T1000 (cell line): ENCODE results near the gene AHNAK.
A peak's percentile ranks its signal among the peaks of the same experiment; 100 is the strongest.
"Not testable (repeated sequence)": the region's sequence is repeated elsewhere in the genome, so short reads cannot be mapped to it uniquely, and the experiment has no call there.

ENCODE experiments used
- DNase-seq: peaks from one replicate; lab custom pipeline; 2025; ENCODE audit warnings: mixed read lengths; lab: John Stamatoyannopoulos, UW

AHNAK gene, protein sequence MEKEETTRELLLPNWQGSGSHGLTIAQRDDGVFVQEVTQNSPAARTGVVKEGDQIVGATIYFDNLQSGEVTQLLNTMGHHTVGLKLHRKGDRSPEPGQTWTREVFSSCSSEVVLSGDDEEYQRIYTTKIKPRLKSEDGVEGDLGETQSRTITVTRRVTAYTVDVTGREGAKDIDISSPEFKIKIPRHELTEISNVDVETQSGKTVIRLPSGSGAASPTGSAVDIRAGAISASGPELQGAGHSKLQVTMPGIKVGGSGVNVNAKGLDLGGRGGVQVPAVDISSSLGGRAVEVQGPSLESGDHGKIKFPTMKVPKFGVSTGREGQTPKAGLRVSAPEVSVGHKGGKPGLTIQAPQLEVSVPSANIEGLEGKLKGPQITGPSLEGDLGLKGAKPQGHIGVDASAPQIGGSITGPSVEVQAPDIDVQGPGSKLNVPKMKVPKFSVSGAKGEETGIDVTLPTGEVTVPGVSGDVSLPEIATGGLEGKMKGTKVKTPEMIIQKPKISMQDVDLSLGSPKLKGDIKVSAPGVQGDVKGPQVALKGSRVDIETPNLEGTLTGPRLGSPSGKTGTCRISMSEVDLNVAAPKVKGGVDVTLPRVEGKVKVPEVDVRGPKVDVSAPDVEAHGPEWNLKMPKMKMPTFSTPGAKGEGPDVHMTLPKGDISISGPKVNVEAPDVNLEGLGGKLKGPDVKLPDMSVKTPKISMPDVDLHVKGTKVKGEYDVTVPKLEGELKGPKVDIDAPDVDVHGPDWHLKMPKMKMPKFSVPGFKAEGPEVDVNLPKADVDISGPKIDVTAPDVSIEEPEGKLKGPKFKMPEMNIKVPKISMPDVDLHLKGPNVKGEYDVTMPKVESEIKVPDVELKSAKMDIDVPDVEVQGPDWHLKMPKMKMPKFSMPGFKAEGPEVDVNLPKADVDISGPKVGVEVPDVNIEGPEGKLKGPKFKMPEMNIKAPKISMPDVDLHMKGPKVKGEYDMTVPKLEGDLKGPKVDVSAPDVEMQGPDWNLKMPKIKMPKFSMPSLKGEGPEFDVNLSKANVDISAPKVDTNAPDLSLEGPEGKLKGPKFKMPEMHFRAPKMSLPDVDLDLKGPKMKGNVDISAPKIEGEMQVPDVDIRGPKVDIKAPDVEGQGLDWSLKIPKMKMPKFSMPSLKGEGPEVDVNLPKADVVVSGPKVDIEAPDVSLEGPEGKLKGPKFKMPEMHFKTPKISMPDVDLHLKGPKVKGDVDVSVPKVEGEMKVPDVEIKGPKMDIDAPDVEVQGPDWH (N-terminal part only)

DNA sequence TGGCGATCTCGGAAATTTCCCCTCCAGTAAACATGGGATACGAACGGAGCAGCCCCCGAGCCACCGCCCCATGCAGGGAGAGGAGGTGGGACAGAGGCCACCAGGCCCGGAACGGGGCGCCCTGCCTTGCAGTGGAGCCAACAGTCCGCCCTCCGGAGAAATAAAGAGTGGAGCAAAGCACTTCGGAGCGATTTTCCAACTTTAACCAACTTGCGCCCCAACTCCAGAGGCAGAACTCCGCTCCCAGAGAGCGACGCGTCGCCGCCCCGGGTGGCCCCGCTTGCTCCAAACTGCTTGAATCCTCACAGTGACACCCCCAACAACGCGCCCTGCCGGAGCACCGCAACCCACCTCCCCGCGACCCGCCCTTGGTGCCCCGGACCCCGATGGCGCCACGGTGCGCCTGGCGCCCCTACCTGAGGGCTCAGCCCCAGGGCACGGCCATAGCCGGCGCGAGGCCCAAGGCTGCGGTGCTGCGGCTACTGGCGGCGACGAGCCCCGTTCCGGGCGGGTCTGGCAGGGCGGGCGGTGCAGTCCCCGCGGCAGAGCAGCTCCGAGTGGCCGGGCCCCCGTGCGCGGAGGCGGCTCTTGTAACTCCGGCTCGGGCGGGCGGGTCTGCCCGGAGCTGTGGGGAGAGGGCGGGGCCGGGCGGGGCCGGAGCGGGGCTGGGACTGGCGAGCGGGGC lies at the start of gene AHNAK:
Gene AHNAK, minus strand, starts transcription at position 563 of the 685 bp plus-strand sequence. CDS start 10,708 bp downstream, outside the sequence.
- peak; percentile 56 for DNase-seq

DNA sequence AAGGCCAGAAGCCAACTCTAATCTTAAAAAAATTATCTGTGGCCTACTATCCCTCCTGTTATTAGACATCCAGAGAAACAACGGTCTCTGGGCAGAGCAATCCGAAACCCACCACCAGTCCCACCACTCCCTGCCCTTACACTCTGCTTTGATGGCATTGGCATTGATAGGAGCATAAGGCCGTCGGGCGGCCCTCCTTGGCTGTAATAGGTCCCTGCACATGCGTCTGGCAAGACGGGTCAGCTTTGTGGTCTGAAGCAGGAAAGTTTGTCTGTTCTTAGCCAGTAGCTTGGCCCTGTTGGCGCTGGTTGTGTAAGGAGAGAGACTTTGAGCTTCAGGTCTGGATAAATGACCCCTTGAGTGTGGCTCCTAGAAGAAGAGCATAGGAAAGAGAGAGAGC lies 48.5 kb upstream of the AHNAK start:
- no peak for DNase-seq

DNA sequence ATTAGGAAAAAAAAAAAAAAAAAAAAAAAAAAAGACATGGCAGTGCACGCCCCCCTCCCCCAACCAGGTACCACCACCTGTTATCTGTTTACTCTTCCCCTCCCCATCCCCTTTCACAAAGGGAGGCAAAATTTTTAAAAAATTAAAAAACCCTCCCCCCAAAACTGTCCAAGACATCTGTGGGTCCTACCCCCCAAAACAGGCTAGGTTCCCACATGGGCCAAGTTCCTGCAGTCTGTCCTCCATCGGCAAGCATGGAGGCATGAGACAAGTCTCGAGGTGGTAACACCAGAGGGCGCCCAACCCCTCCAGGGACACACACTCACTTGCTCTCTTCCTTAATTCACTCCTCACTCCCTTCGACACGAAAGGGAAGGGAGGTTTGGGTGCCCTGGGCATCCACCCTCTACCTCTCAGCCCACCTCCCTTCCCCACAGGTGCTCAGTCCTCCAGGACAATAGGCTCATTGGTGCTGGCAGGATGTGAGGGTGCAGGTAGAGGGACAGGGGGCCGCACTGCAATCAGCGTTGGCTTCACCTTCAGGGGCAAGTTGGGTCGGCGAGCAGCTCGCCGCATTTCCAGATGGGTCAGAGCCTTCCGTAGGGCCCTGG lies 46.9 kb upstream of the AHNAK start:
- peak; percentile 46 for DNase-seq

DNA sequence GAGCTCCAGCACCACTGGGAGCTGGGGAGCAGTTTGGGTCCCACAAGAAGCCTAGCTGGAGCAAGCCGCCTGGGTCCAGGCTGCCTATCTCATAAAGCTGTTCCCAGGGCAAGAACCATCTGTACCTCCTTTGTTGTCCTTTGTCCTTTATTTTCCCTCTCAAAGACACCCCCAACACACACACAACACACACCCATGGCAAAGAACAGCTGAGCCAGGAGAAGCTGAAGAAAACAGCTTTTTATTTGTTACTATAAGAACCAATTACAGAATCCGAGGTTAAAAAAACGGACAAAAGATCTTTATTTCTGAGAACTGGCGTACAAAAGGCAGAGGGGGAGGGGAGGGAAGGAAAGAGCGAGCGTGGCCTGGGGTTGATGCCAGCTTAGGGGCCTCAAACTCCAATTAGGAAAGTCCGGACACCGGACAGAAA lies 46.4 kb upstream of the AHNAK start:
- DNase-seq = no peak

DNA sequence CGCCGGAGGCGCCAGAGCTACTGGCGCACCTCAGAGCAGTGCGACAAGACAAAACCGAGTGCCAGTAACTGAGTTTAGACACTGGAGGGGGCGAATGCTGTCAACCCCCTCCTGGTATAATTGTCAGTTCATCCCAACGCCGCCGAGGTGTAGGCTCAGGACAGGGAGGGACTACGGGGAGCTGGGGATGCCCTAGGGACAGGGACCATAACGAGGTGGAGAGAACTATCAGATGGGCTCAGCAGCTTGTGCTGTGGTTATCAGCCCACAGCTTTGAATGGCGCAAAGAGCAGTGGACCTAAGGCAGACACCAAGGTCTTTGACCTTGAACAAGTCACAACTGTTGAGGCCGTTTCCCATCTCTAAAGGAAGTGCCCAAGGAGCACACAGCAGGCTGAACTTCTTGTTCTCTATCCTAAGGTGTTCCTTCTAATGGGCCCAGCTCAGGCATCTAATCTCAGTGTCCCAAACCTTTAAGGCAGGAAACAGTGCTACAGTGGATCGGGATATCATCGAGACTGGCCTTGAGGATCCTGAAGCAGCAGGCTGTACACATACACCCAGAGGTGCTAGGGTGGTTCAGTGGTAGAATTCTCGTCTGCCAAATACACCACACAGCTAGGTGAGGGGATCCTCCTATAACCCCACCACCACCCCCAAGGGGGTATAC lies 45.7 kb upstream of the AHNAK start:
- DNase-seq = no peak

DNA sequence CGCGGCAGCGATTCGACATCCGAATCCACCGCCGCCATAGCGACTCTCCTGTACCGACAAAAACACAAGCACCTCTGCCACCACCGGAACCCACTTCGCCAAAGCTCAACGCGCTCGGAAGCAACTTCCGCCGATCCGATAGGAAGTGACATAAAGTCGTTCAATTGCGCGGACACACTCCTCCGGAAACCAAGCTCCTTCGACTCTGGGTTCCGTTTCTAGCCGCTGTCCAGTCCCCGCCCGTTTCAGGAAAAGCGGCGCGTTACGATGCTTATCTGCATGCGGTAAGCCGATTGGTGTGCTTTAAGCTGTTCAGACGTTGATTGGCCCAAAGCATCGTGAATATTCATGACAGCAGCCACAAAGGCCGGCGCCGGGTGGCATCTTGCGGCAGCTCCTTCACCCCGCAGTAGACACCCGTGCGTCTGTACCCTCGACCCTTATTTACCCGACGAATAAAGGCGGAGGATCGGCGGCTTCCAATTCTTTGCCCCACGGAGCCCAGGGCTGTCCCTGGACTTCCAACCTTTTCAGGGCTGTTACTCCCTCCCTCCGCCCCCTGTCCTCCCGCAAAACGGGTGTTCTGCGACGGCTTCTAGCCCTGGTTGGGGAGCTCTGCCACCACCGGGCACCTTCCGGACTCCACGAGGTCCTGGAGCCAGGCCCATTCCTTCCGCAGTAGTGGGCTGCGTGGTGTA lies 45.0 kb upstream of the AHNAK start, which contains the start of gene TUT1:
Gene TUT1, minus strand, starts transcription at position 76 of the 698 bp plus-strand sequence. Its CDS starts 38 bp downstream, at position 38.
- peak; percentile 97 for DNase-seq

DNA sequence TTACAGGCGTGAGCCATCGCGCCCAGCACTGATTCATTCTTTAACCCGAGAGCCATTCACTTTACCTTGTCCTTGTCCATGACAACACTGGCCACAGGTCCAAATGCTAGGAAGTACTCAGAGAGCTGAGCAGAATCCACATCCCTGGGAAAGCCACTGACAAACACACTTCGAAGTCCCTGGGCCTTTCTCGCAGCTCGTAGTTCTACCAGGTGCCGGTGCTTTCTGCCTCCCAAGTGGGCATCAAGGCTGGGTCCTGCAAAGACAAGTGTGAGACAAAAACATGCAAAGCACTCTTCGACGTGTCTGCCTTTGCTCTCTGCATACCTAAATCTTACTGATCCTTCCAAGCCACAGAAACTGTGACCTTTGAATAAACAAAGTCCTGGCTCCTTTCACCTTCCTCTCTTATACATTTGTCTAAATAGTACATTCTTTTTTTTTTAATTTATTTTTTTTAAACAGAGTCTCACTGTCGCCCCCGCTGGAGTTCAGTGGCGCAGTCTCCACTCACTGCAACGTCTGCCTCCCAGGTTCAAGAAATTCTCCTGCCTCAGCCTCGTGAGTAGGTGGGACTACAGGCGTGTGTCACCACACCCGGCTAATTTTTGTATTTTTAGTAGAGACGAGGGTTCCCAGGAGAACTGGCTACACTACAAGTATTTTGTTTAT lies 42.5 kb upstream of the AHNAK start:
- no peak for DNase-seq

DNA sequence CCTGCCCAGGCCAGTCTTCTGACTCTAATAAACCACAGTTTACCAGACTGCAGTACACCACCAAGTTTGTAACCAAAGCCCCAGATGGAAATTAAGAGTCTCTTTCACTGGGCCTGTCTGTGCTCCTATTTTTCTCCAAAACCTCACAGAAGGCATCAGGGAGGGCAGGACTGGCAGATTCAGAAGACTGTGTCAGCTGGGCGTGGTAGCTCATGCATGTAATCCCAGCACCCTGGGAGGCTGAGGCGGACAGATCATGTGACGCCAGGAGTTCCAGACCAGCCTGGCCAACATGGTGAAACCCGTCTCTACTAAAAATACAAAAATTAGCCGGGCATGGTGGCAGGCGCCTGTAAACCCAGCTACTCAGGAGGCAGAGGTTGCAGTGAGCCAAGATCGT lies 38.8 kb upstream of the AHNAK start:
- DNase-seq = not testable (repeated sequence)

DNA sequence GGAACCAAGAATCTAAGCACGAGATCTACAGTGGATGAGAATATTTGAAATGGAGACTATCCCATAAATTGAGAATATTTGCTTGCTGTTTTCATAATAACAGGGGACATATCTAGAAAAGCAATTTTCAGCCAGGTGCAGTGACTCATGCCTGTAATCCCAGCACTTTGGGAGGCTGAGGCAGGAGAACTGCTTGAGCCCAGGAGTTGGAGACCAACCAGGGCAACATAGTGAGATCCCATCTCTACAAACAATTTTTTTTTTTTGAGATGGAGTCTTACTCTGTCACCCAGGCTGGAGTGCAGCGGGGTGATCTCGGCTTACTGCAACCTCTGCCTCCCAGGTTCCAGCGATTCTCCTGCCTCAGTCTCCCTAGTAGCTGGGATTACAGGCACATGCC lies 35.1 kb upstream of the AHNAK start:
- DNase-seq = not testable (repeated sequence)

DNA sequence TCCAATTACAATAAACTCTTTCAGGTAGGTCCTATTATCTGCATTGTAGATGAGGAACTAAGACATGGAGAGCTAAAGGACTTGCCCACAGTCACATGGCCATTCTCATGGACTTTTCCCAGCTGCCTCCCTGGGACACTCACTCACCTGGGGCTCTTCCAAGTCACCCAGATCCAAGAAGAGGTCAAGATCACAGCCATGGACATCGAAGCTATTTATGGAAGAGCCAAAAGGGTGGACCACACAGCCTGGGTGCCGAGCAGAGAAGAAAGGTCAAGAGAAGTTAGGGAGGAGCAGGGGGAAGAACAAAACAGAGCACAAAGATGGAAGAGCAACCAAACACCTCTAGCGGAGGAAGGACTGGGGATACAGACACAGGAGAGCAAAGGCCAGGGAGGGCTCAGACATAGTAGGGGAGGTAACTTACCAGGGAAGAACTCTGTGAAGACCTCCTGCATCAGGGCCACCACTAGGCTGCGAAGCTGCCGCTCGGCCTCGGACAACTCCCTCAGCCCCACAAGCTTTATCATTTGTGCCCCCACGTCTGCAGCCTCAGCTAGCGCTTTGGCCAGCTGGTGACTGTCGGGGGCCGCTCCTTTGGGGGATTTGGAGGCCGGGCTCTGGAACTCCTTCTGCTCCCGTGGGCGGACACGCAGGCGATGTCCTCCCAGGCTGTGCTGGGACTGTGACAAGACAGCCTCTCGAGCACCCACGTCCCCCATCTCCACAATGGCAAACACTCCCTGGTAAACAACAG lies 34.5 kb upstream of the AHNAK start:
- no peak for DNase-seq

DNA sequence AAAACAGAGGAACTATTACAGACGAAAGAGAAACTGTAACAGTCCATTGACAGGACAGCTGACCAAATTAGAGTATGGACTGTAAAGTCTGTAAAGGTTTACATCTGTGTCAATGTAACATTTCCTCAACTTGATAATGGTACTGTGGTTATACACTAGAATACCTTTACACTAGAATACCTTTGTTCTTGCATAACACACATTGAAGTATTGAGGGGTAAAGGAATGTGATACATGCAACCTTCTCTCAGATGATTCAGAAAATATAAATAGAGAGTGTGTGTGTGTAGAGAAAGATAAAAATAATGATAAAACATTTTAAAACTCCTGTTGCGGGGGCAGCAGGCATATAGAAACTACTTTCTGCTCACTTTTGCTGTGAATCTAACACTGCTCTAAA lies 32.6 kb upstream of the AHNAK start:
- DNase-seq = no peak

DNA sequence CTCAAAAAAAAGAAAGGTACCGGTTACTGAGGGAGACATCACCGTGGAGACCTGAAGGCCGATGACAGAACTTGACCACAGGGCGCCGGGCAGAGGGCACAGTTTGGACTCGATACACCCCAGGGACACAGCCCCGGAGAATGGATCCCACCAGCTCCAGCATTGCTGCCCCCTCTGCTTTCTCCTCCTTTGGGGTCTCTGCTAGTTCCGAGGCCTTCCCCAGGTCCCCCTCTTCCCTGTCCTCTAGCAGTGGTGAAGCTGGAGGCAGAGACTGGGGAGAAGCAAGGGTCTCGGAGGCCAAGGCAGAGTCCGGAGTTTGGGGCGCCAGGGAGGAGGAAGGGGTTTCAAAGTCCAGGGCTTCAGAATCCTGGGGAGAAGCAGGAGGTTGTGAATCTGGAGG lies 31.9 kb upstream of the AHNAK start:
- no peak for DNase-seq

DNA sequence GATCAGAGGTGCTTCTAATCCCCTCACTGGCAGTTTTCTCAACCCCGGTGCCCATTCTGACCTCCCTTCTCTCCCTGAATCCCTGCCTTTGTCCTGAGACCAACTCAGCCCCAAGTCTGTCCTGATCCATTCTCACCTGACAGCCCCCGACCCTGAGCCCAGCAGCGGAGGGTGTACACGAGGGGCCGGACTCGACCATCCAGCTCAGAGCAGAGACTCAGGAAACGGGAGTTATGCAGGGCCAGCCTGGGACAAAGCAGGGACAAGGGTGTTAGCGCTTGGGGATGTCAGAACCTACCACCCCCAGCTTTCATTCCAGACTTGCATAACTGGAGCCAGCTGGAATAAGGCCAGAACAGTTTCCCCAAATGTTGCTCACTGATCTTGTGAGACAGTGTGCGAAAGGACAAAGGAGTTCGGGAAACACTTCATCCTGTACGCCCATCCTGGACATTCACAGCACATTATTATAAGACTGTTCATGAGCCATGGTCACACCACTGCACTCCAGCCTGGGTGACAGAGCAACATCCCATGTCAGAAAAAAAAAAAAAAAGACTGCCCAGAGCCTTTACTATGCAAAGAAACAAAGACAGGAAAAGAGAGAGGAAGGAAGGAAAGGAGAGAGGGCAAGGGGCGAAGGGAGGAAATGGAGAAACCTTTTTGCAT lies 30.6 kb upstream of the AHNAK start:
- no peak for DNase-seq

DNA sequence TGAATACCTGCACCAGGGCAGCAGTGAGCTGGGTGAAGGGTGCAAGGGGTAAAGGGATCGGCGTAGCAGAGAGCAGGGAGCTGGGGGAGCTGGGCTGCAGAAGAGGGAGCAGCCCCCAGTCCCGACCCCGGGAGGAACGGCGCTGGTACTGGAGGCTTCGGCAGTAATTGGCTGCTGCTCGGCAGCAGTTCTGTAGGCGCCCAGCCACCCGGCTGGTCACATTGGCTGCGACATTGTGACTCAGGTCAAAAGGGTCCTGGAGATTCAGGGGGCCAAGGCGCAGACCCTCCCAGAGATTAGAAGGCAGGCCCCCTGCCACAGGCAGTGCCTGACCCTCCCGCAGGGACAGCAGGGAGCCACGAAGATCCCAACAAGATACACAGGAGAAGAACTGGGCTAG lies 29.2 kb upstream of the AHNAK start:
- no peak for DNase-seq

DNA sequence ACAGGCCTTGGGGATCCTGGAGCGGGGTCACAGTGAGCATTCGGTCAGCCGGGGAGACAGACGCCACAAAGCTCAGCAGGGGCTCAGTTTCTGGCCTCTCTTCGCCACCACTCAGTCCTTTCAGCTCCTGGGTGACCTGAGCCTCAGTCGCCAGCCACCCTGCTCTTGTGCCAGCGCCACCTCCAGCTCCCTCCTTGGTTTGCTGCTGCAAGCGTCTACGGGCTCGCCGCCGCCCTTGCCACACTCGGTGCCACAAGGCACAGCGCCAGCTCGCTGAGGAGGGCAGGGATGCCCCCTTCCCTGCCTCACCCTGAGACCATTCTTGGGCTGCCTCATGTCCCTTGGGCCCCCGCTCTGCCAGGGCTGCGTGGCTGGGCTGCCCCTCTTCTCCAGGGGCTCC lies 28.6 kb upstream of the AHNAK start:
- DNase-seq = no peak

DNA sequence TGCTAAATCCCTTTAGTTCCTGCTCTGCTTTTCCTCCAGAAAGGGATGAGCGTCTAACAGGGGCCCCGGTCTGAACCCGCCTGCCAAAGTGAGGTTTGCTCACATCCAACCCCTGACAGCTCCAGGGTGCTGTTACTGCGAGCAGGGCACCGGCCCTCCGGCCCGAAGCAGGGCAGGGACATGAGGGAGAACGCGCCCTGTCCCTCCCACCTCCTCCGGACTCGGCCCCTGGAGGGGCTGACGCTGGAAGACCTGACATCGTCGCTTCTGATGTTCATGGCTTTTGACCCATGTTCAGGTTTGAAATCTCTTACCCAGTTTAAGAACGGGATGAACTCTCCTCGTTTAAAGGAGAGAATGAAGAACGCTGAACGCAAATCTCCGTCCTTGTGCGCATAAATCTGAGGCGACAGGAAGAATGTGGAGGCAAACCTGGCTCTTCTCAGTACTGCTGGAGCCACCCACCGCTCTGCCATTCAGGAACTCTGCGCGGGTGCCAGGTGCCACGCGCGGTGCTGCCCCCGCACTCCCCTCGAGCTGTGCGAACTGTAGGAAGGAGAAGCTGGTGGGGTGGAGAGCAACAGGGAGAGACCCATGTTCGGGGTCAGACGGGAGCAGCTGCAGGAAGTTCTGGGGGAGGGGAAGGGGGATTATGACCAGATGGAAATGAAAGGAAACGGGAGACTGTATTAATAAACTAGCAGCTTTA lies 27.9 kb upstream of the AHNAK start:
- no peak for DNase-seq
